Chondrocyte (in vitro differentiated cells): ENCODE results near the gene RAD23B. TPM values are rescaled to one million over a fixed set of nuclear protein-coding genes. Genes with fewer than 3 reads are reported as not detected.

Experiments
- DNase-seq: peaks from one replicate; pipeline ENCODE4 v3.0.0; 2021; ENCODE audit warnings: mixed read lengths, low spot score
- H3K27ac Mint-ChIP-seq: one replicate; pipeline ENCODE4 v1.8.0; 2021; ENCODE audit warnings: mild to moderate bottlenecking, moderate library complexity, mixed read lengths; ENCODE audit not compliant: unreplicated experiment
- H3K27me3 Mint-ChIP-seq: 2 replicates; pipeline ENCODE4 v1.8.0; 2021; ENCODE audit warnings: low read depth, mixed read lengths
- H3K36me3 Mint-ChIP-seq: 2 replicates; pipeline ENCODE4 v1.8.0; 2021; ENCODE audit warnings: low read depth, mixed read lengths
- H3K4me1 Mint-ChIP-seq: 2 replicates; pipeline ENCODE4 v1.8.0; 2021; ENCODE audit warnings: low read depth, mild to moderate bottlenecking, mixed read lengths
- H3K4me3 Mint-ChIP-seq: one replicate; pipeline ENCODE4 v1.8.0; 2021; ENCODE audit warnings: mild to moderate bottlenecking, moderate library complexity, mixed read lengths; ENCODE audit not compliant: unreplicated experiment
- H3K9me3 Mint-ChIP-seq: 2 replicates; pipeline ENCODE4 v1.8.0; 2021; ENCODE audit warnings: low read depth, mixed read lengths
- total RNA-seq: library from RNA; stranded (reverse); gene quantifications from 3 replicates; pipeline ENCODE4 v1.2.1, GENCODE V29; 2021
- TF ChIP-seq, protein P1 (sequence below): fragments of 200-600 bp; sonication (generic); IDR thresholded peaks from 2 replicates; pipeline ENCODE4 v1.5.0; 2021; ENCODE audit warnings: antibody characterized with exemption, mild to moderate bottlenecking, moderate library complexity

The RAD23B gene
- total RNA-seq, 1 donor from 2014 or later, result 127 TPM

DNA sequence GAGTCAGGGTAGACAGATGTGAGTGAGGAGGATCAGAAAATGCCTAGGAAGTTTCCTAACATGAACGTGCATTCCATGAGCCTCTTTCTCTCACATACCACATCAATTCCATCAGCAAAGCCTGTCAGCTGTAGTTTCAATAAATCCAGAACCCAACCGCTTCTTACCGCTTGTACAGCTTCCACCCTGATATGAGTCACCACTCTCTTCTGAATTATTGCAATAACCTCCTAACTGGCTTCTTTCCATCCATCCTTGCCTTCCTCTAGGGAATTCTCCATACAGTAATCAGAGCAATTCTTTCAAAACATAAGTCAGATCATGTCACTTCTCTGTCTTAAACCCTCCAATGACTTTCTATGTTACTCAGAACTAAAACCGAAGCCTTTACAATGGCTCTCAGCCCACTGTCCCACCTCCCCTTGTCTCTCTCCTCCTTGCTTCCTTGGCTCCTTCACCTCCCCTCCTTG is 8.1 kb upstream of the RAD23B start:
- H3K9me3 Mint-ChIP-seq, result no peaks in the 10 kb centered on the region
- peak overlapping the region; percentile 92 for H3K27ac Mint-ChIP-seq
- no peaks in the 10 kb centered on the region for H3K36me3 Mint-ChIP-seq
- DNase-seq, result no peak
- peak overlapping the region; percentile 17 for H3K4me3 Mint-ChIP-seq
- TF ChIP-seq, protein P1, sequence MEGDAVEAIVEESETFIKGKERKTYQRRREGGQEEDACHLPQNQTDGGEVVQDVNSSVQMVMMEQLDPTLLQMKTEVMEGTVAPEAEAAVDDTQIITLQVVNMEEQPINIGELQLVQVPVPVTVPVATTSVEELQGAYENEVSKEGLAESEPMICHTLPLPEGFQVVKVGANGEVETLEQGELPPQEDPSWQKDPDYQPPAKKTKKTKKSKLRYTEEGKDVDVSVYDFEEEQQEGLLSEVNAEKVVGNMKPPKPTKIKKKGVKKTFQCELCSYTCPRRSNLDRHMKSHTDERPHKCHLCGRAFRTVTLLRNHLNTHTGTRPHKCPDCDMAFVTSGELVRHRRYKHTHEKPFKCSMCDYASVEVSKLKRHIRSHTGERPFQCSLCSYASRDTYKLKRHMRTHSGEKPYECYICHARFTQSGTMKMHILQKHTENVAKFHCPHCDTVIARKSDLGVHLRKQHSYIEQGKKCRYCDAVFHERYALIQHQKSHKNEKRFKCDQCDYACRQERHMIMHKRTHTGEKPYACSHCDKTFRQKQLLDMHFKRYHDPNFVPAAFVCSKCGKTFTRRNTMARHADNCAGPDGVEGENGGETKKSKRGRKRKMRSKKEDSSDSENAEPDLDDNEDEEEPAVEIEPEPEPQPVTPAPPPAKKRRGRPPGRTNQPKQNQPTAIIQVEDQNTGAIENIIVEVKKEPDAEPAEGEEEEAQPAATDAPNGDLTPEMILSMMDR, result no peak
- H3K27me3 Mint-ChIP-seq, result no peaks in the 10 kb centered on the region
- H3K4me1 Mint-ChIP-seq, result peaks cover 47% of the 10 kb centered on the region

DNA sequence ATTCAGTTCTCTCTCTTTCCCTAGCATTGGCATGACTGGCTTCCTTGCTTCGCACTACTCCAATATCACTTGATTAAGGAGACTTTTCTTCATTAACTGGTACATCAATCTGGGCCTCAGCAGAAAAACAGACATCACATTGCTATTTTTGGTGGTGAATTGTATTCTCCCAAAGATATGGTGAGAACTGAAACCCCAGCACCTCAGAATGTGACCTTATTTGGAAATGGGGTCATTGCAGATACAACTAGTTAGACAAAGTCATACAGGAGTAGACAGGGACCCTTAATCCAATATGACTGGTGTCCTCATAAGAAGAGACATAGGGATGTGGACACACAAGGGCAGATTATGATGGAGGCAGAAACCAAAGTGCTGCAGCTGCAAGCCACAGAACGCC is 7.5 kb upstream of the RAD23B start:
- Mint-ChIP-seq H3K4me3 (no peak overlapping the region), H3K27me3 (no peaks in the 10 kb centered on the region), H3K36me3 (no peaks in the 10 kb centered on the region), H3K27ac (peak overlapping the region; percentile 92), H3K4me1 (peaks cover 45% of the 10 kb centered on the region), H3K9me3 (no peaks in the 10 kb centered on the region)
- TF ChIP-seq, protein P1, result no peak
- DNase-seq, result no peak

DNA sequence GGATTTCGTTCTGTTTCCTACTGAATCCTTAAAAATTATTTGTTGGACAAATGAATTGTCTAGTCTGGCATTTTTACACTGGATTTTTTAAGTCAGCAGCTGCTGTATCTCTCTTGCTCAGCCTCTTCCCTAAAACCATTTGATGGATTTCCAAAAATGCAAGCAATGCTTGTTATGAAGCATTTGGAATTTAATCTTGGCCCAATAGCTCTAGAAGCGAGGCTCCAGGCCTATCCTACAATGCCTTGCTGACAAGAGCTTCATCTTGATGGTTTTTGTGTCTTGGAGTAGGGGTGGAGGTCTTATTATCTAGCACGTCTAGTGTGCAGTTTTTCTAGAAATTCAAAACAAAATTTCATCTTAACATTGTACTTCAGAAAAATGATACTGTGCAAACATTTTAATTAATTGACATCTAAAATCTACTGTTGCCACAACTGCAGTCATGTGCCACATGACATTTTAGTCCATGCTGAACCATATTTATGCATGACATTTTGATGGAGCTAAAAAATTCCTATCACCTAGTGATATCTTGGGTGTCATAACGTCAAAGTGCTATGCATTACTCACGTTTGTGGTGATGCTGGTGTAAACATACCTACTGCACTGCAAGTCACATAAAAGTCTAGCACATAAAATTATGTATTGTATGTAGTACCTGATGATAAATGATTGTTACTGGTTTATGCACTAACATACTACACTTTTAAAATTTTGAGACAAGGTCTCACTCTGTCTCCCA is 5.9 kb upstream of the RAD23B start:
- H3K27me3 Mint-ChIP-seq, result no peaks in the 10 kb centered on the region
- no peaks in the 10 kb centered on the region for H3K9me3 Mint-ChIP-seq
- TF ChIP-seq, protein P1, result no peak
- H3K36me3 Mint-ChIP-seq, result no peaks in the 10 kb centered on the region
- no peak for DNase-seq
- no peak overlapping the region for H3K27ac Mint-ChIP-seq
- H3K4me1 Mint-ChIP-seq, result peaks cover 49% of the 10 kb centered on the region
- H3K4me3 Mint-ChIP-seq, result no peak overlapping the region

DNA sequence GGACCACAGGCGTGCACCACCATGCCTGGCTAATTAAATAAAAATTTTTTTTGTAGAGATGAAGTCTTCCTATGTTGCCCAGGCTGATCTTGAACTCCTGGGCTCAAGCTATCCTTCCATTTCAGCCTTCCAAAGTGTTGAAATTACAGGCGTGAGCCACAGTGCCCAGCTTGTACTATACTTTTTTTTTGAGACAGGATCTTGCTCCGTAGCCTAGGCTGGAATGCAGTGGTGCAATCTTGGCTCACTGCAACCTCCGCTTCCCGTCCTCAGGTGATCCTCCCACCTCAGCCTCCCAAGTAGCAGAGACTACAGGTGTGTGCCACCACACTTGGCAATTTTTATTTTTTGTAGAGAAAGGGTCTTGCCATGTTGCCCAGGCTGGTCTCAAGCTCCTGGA is 5.3 kb upstream of the RAD23B start:
- Mint-ChIP-seq H3K36me3 (no peaks in the 10 kb centered on the region), H3K27ac (peak overlapping the region; percentile 59), H3K4me1 (peaks cover 53% of the 10 kb centered on the region), H3K27me3 (no peaks in the 10 kb centered on the region), H3K4me3 (no peak overlapping the region), H3K9me3 (no peaks in the 10 kb centered on the region)
- TF ChIP-seq, protein P1, result no peak
- DNase-seq, result no peak

DNA sequence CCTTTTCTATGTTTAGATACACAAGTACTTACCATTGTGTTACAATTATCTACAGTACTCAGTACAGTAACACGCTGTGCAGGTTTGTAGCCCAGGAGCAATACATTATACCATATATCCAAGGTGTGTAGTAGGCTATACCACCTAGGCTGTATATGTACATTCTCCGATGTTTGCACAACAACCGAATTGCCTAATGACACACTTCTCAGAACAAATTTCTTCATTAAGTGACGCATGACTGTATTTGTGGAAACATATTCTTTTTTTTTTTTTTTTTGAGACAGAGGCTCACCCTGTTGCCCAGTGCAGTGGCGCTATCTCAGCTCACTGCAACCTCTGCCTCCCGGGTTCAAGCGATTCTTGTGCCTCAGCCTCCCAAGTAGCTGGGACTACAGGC is 4.0 kb upstream of the RAD23B start:
- DNase-seq, result no peak
- Mint-ChIP-seq H3K4me3 (no peak overlapping the region), H3K36me3 (no peaks in the 10 kb centered on the region), H3K27me3 (no peaks in the 10 kb centered on the region), H3K9me3 (no peaks in the 10 kb centered on the region), H3K4me1 (peaks cover 45% of the 10 kb centered on the region), H3K27ac (no peak overlapping the region)
- TF ChIP-seq, protein P1, result no peak
